GM18873 (cell line): ENCODE measurements around the gene EVC2.

Source experiments
- ATAC-seq: cut with Tn5 transposase; IDR thresholded peaks from one replicate; pipeline ENCODE4 v1.9.1; 2021; ENCODE audit warnings: mild to moderate bottlenecking, moderate library complexity, moderate number of reproducible peaks; ENCODE audit not compliant: unreplicated experiment, low FRiP score

The EVC2 gene

GRCh38 chr4:5526080-5526846 is 182.1 kb downstream of the EVC2 start:
- ATAC-seq: no peak

GRCh38 chr4:5524446-5525299 is 183.7 kb downstream of the EVC2 start:
- no peak for ATAC-seq

GRCh38 chr4:5517372-5517771 is 191.0 kb downstream of the EVC2 start:
- ATAC-seq: no peak

- no peak for ATAC-seq
Measured at GRCh38 chr4:5515646-5516045, 192.7 kb downstream of the EVC2 start.
